GM18502 (cell line): ENCODE measurements around the gene RFNG.

Experiments
- ATAC-seq: cut with Tn5 transposase; IDR thresholded peaks from one replicate; pipeline ENCODE4 v1.9.1; 2021; ENCODE audit warnings: mild to moderate bottlenecking; ENCODE audit not compliant: unreplicated experiment, poor library complexity

RFNG gene

GRCh38 chr17:82090549-82091263 is 39.1 kb upstream of the RFNG start:
- no peak for ATAC-seq

DNA sequence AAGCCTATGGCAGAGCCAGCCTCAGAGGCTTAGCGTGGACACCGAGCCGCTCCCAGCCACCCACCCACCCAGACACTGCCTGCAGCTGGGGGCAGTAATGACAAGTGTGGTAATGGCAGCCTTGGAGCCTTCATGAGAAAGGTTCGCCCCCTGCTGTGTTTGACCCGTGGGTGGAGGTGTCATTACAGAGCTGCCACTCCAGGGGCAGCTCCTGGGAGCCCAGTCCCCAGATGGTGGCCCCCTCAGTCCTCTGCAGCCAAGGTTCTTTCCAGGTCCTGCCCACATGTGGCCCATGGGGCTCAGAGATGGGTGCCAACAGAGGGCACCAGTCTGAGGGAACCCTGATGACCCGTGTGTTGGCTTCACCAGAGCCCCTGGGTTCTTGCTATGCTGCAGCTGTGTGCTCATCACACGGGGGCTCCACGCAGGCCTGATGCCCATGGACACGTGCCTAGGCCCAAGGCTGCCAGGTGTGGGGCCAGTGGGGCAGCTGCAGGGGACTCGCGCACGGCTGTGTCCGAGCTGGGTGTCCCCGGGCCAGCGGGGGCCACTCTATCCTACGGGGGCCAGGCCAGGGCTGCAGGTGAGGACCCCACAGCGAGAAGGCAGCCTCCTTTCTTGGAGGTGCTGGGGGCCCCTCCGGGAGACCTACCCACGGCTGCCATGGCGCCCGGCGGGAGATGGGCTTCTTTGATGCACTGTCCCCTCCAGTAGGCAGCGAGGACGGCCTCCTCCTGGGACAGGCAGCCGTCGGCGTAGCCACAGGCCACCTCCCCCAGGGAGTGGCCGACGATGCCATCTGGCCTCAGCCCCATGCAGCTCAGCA is 38.3 kb upstream of the RFNG start:
- ATAC-seq = no peak

DNA sequence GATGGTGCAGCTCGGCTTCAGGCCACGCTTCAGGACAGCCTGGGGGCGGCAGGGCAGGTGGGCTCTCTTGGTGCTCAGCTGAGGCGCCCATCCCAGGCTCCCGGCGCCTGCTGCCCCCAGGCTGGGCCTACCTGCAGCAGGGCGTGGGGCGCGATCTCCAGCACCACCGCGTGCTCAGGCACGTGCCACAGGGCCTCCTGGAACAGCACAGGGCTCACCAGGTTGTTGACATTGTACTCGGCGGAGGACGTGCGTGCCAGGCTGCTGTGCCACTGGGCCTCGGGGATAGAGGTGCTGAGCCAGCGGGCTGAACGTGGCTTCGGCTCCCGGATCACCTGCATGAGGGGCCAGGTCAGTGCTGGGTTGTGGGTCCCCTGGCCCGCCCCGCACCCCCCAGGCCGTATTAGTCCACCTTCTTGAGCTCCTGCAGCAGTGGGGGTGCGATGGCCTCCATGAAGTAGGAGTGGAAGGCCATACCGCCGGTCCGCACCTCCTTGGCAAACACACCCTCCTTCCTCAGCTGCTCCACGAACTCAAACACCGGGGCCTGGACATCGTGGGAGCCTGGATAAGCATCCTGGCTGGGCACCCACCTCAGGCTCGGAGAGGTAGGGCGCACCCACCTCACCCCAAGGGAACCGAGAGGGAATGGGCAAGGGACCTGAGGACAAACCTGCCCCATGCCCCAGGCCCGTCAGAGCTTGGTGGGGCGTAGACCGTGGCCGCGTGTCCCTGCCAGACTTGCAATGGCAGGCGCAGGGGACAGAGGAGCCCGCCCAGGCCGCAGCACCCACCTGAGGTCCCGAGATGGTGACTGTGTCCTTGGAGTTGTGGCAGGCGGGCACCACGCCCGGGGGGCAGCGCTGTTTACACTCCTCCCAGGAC is 37.5 kb upstream of the RFNG start:
- ATAC-seq = no peak

DNA sequence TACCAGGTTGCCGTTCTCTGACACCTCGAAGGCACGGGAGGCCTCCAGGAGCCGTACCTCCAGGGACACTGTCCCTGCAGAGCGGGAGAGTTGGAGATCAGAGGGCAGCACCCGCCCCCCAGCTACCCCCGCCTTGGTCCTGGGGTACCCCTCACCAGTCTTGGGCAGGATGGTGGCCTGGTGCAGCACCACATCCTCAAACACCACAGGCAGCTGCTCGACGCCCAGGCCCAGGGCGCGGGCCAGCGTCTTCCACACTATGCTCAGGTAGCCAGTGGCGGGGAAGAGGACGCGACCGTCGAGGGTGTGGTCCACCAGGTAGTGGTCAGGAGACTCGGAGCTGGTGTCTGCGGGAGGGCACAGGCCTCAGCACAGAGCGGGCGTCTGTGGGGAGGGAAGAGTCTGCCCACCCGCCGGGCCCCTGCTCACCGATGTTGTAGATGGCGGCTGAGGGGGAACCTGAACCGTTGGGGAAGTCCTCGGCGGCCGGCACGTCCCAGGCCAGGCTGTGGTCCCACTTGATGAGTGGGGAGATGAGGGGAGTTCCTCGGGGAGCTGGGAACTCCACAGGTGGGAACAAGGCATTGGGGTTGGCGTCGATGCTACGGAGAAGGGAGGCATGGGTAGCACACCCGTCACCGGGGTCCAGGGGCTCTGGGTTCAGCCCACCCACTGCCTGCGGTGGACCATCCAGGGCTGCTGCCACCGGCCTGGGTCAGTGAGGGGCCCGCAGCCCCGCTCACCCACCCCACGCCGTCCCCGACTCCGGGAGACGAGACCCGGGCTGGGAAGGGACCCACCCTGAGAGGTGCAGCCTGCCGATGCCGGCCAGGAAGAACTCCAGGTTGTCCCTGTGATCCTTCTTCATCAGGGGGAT is 36.6 kb upstream of the RFNG start:
- ATAC-seq = no peak

- ATAC-seq = no peak
Observed at GRCh38 chr17:82086941-82087906, 35.6 kb upstream of the RFNG start.

- ATAC-seq = no peak
Observed at GRCh38 chr17:82085931-82086764, 34.5 kb upstream of the RFNG start.

DNA sequence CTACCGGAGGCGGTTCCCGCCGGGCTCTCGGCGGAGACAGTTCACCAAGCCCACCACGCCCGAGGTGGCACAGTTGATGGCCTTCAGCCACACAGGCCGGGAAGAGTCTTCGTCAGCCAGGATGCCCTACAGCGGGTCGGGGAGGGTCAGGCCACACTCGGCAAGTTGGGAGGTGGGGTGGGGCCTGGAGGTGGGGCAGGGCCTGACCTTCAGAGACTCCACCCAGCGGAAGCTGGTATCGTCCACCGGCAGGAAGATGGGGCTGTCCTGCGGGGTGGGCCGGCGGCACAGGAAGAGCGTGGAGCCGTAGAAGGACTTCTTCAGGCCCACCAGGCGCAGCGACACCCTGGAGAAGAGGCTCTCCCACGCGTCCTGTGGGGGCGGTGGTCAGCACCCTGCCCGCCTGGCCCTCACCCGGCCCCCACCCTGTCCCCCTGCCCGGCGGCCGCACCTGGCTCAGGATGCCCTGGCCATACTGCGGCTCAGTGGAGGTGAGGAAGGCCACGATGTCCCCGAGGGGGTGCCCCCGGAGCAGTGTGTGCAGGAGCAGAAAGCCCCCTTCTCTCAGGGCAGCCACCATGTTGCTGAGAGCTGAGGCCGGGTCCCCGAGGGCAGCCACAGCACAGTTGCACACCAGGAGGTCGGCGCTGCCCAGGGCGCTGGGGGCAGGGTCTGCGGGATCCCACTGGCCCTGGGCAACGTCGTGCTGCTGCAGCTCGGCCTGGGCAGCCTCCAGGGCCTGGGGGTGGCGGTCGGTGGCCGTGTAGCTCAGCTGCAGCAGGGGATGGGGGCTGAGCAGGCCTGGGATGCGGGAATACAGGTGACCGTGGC is 33.6 kb upstream of the RFNG start:
- no peak for ATAC-seq

DNA sequence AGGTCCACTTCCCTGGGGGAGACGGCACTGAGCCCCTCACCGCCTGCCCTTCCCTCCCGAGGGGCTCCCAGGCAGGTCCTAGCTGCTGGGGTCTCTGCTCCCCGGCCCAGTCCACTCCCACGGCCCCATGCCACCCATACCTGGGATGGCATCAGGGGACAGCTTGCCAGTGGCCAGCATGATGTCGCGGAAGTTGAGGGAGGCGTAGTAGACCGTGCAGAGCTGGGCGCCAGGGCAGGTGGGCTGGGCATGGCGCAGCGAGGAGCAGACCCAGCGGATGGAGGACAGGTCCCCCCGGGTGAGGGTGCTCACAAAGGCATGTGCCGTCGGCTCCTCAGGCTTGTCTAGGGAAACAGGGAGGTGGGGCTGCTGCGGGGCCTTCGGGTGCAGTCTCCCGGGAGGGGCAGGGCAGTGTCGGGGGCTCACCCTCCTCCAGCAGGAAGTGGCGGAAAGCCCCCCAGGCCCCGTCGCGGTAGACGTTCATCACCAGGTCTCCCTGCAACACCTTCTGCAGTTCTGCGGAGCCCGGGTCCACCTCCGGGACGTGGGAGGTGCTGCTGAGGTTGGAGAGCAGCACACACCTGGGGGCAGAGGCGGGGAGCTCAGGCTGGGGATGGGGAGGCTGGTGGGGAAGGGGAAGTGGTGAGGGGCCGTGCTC is 32.9 kb upstream of the RFNG start:
- ATAC-seq = no peak

DNA sequence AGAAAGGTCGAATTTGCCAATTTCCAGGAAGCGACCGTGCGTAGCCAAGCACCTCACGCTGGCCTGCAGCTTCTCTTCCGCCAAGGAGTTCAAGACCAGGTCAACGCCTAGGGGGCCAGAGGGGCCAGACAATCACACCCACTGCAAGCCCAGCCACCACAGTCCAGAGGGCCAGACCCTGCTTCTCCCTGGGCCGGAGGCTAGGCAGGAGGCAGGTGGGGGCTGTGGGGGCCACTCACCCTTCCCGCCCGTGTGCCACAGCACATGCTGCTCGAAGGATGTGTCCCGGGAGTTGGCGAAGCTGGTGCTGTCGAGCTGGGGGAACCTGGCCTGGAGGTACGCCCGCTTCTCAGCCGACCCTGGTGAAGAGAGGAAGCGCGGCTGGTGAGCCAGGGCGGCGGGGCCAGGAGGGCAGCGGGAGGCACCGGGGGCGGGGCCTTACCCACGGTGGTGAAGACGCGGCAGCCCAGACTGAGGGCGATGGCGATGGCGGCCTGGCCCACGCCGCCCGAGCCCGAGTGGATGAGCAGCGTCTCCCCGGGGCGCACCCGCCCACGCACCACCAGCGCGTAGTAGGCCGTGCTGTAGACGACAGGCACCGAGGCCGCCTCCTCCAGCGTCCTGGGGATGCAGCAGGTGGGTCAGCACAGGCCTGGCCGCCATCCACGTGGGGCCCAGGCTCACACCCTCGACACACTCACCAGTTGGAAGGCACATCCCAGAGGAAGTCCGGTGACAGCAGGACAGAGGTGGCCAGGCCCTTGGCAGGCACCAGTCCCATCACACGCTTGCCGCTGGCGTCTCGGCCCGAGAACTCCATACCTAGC is 32.1 kb upstream of the RFNG start:
- ATAC-seq = no peak

GRCh38 chr17:82083009-82083408 is 31.4 kb upstream of the RFNG start:
- no peak for ATAC-seq

DNA sequence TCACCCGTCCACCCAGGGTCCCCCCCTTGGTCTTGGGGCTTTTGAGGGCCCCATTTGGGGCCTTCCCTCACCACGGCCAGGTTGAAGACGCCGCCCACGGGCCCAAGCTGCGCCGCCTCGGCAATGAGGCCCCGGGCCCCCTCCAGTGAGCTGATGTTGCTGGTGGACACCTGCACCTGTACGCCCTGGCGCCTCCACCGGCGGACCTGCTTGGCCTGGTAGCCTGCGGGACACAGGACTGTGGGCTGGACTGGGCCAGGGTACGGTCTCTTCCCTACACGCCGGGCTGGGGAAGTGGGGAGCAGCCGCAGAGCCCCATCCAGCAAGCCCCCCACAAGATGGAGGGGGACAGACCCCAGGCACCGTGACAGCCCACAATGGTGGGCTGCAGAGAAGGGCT is 30.8 kb upstream of the RFNG start:
- ATAC-seq = no peak

GRCh38 chr17:82081966-82082365 is 30.4 kb upstream of the RFNG start:
- no peak for ATAC-seq

- no peak for ATAC-seq
Observed at GRCh38 chr17:82081546-82081945, 29.9 kb upstream of the RFNG start.

DNA sequence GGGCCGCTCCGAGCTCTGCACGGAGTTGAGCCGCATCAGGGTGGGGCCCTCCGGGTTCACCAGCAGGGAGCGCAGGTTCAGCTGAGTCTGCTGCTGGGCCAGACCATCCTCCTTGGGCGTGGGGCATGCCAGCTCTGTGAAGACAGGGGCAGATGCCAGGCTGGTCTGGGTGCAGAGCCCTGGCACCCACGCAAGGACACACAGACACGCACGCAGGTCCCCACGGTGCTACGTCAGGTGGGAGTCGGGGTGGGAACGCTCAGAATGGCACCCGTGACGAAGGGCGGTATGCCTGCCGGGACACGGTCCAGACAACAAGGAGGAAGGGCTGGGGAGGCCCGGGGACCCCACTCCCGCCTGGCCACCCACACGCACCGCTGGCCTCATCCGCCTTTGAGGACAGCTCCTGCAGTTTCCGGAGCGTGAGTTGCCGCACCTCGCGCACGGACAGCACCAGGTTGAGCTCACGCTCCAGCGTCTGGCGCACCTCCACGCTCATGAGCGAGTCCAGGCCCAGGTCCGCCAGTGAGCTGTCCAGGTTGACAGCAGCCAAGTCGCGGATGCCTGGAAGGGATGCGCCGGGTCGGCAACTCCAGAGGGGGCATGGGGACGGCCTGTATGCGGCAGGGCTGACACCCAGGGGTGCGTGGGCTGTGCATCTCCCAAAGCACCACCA is 29.3 kb upstream of the RFNG start:
- ATAC-seq = no peak
